Activated CD4-positive, alpha-beta T cell treated with anti-CD3 and anti-CD28 coated beads, Interleukin-2, Interleukin-4, amounts not matched to agents 100 ng/mL and 50 ng/mL, durations not matched to agents 16 hours and 8 hours (primary cell): Measurements from ENCODE around the gene ADGRG7.

Experiments used
- DNase-seq: peaks from one replicate; pipeline ENCODE4 v3.0.0-alpha.2; 2020; ENCODE audit warnings: low spot score

Gene ADGRG7

GRCh38 chr3:100600181-100601042 is 9.0 kb upstream of the ADGRG7 start:
- DNase-seq = no peak

DNA sequence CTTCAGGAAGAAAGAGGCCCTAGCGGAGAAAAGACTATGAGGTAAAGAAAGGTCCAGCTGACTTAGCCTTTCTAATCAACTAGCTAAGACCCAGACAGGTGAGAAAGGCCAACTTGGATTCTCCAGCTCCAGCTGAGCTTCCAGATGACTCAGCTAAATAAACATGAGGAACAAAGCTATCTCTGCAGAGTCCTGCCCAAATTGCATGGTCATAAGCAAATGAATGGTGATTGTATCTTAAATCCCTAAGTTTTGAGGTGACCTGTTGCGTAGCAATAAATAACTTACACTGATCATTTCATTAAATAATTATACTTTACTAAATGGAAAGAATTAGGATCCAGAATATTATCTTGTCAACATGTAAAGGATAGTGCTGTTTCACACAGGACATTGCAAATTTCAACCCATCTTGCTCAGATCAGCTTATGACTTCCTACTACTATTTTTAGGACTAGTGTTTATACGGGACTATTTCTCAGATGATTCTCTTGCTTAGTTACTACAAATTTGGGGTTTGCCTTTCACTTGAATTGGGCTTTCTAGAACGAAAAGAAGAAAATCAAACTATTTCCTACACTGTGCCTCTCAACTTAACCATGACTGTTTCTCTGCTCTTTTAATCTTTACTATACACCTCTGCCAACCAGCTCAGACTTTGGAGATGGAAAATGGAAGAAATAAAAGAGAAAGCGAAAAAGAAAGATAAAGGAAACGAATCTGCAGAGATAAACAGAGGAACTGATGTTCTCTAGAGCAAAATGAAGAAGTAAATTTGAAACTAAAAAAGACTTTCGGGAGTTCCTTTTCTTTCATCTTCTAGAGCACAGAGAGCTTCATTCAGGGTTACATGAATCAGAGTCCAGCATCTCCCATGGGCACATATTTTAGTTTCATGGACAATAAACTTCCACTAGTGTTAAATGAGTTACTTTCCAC is 6.6 kb upstream of the ADGRG7 start:
- DNase-seq = peak; percentile 5

- DNase-seq = peak; percentile 11
Measured at GRCh38 chr3:100603469-100603868, 5.9 kb upstream of the ADGRG7 start.

DNA sequence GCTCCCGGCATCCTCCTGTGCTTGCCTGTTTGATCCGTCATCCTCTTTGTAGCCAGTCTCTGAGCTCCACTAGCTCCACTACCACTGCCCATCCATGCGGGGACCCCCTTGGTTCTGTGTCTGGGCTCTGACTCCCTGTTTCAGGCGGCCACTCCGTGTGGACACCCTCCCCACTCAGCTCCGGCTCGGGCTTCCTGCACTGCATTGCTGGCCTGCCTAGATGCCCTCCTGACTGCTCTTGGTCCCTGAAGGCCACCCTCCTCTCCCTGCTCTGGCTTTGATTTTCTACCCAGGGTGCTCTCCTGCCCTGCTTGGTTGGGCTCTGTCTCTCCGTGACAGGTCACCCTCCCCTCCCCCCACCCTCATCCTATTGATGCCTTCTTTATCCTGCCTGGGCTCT is 4.0 kb upstream of the ADGRG7 start:
- DNase-seq = no peak

DNA sequence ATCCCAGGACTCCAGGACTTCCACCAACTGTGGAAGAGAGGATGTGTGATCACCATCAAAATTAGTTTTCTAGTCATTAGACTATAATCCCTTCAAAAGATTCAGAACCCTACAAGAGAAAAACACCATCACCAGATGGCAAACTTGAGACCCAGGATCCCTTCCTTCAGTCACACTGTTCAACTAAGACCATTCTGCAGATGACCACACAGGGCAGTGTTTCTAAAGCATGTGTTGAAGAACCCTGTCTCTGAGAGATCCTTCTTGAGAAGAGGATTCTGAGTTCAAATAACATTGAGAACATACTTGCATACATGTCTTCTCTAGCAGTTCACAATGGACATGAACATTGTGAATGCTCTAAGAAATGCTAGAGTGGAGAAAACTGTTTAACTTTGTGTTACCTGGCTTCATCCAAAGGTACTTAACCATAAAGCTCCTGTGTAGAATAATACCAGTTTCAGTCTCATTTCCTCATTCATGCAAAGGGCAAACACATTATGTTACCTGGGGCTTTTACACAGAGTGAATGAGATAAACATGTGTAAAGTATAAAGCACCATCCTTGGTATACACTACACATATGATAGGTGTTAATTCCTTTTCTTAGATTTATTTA is 2.4 kb upstream of the ADGRG7 start:
- DNase-seq = no peak

DNA sequence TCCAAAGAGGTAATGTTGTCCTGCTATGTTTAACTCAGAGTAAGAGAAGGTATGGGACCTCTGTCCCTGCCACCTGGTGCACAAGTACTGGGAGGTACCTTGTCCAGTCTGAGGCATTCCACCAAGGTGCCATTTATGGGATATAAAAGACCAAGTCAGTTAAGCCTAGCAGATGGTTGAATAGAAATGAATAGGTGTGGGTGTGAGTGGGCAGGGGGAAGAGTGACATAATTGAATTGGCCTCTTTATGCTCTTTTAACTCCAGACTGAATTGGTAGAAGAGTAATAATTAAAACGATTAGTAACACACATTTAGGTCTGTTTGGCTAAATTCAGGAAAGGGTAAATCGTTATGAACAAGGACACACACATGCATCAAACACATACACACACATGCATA is 562 bp downstream of the ADGRG7 start:
- DNase-seq = no peak

DNA sequence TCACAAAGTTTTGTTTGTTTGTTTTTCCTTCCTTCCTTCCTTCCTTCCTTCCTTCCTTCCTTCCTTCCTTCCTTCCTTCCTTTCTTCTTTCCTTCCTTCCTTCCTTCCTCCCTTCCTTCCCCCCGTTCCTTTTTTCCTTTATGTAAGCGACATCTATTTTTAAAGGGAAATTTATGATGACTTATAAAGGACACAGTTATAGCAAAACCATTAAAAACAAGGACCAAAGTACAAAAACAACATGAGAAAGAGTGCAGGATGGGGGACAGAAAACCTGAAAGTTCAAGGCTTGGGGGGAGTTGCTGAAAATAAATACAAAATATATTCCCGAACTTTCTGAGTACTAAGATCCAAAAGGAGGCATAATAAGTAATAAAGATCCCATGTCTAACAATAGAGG is 1.8 kb downstream of the ADGRG7 start:
- DNase-seq = no peak

DNA sequence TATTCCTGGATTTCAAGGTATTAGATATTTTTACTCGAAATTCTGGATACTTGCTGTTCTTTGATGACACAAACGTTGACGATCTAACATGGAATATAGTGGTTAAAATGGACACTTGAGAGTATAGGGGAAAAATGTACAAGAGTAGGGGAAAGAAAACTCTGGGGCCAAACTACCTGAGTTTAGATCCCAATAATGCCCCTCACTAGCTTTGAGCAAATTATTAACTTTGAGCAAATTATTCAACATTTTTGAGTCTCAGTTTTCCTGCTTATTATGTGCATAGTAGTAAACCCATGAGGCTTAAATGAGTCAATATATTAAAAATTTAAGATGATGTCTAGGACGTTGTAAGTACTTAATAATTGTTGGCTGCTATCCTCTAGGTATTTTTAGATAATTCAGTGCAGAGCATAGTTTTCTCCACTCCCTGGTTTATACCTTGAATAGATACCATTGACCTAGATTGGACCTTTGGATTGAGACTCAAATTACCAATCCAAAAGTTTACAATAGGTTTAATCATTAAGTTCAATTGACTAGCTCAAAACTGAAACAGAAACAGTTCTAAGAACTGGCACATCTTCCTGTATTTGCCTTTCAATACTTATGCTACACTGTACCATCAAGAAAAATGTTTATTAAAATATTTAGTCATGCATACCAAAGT is 4.5 kb downstream of the ADGRG7 start:
- no peak for DNase-seq

DNA sequence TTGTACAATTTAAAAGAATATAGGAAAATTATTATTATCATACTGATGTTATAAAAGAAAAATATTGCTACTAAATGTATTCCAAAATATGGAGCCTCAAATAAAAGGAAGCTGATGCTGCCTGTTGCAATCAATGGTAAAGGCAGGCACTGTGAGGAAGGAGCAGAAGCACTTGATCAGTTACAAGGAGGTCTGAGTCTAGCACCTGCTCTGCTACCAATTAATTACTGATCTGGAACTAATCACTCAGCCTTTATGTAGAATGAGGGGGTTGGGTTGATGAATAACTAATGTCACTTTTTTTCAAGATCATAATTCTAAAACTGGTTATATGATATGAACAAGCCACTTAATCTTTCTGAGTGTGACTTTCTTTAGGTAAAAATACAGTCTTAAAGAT is 5.5 kb downstream of the ADGRG7 start:
- DNase-seq = no peak

GRCh38 chr3:100615684-100616083 is 6.3 kb downstream of the ADGRG7 start:
- no peak for DNase-seq

GRCh38 chr3:100621251-100621650 is 11.8 kb downstream of the ADGRG7 start:
- no peak for DNase-seq

GRCh38 chr3:100627491-100627890 is 18.1 kb downstream of the ADGRG7 start:
- no peak for DNase-seq

GRCh38 chr3:100629421-100630127 is 20.2 kb downstream of the ADGRG7 start:
- peak; percentile 28 for DNase-seq

GRCh38 chr3:100630664-100631063 is 21.3 kb downstream of the ADGRG7 start:
- no peak for DNase-seq

- DNase-seq = no peak
Measured at GRCh38 chr3:100631236-100631635, 21.8 kb downstream of the ADGRG7 start.

DNA sequence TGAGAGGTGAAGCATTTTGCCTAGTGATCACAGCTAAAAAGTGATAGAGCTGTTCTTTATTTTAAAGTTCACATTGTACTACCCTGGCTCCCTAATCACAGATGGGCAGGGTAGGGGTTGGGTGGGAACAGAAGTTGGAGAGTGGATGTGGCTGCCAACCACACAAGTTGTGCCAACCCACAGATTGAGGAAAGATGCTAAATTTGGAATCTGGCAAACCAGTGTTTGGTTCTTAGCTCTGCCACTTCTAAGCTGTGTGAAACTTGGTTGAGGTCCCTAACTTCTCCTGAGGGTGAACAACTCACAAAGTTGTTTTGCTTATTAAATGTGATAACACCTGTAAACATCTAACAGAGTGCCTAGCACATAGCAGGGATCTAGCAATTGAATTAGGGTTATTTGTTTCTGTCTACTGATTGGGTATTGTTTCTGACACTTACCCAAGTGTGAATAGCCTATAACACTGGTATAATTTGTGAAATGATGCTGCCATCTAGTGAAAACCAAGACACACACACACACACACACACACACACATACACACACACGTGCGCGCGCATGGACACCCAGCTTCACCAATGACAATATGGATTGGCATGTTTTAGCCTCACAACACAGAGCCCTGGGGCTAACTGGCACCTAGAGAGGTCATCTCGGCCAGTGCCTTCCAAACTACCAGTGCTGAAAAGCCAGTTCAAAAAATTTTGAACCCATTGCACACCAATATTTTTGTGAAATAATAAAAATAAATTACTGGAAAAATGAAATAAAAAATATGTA is 25.3 kb downstream of the ADGRG7 start:
- DNase-seq = peak; percentile 33

GRCh38 chr3:100635273-100635701 is 25.9 kb downstream of the ADGRG7 start:
- DNase-seq = no peak

DNA sequence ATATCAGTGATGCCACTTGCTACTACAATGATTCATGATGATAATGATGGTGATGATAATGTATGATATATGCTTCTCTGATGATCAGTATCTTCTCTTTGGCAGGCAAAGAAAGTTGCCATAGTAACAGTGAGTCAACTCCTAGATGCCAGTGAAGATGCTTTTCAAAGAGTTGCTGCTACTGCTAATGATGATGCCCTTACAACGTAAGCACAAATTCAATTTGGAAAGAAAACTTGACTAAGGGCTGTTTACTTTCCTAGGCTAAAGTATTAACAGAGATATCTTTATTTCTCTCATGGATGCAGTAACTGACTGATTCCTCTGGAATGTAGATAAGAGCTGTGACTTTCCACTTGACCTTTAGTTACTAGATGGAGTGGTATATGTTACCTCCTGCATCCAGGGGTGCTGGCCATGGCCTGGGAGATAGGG is 27.8 kb downstream of the ADGRG7 start:
- DNase-seq = no peak

GRCh38 chr3:100640633-100641032 is 31.2 kb downstream of the ADGRG7 start:
- DNase-seq = no peak

GRCh38 chr3:100641471-100642032 is 32.2 kb downstream of the ADGRG7 start:
- peak; percentile 25 for DNase-seq
